HG03097 (cell line): ENCODE results near the gene ST6GAL2.

Experiments
- ATAC-seq: cut with Tn5 transposase; IDR thresholded peaks from one replicate; pipeline ENCODE4 v1.9.1; 2021; ENCODE audit not compliant: unreplicated experiment, low FRiP score

ST6GAL2 gene

DNA sequence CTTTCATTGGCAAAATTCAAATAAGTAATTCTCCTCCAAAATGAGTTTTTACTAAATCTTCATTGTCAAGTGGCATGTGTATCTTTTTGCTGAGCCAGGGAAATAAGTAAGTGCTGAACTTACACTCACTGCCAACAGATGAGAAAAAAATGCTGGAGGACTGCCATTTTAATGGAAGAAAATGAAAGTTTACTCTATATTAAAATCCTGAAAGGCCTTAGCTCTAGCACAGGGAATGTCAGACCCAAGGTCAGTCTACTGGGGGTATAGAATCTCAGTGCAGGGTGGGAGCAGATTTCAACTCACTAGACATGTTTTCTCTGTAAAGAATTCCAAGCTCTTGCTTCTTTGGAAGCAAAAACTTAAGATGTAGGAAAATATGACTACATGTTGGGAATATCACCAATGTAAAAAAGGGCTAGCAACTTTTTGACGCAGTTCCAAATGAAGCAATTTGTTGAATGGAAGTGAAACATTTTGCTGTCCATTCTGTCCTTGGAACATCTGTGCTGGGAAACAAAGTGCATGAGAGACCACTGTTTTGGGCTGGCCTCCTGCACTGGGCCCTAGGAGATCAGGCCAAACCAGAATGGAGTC lies 127.0 kb downstream of the ST6GAL2 start:
- no peak for ATAC-seq
